Measurements from ENCODE around the gene TFEB.

GRCh38 chr6:41769376-41769775 is 34.0 kb upstream of the TFEB start:
- TF ChIP-seq POLR2A (IDR thresholded peaks at IDR 0.05) = no peak
- TF ChIP-seq, protein P1, sequence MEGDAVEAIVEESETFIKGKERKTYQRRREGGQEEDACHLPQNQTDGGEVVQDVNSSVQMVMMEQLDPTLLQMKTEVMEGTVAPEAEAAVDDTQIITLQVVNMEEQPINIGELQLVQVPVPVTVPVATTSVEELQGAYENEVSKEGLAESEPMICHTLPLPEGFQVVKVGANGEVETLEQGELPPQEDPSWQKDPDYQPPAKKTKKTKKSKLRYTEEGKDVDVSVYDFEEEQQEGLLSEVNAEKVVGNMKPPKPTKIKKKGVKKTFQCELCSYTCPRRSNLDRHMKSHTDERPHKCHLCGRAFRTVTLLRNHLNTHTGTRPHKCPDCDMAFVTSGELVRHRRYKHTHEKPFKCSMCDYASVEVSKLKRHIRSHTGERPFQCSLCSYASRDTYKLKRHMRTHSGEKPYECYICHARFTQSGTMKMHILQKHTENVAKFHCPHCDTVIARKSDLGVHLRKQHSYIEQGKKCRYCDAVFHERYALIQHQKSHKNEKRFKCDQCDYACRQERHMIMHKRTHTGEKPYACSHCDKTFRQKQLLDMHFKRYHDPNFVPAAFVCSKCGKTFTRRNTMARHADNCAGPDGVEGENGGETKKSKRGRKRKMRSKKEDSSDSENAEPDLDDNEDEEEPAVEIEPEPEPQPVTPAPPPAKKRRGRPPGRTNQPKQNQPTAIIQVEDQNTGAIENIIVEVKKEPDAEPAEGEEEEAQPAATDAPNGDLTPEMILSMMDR (IDR thresholded peaks at IDR 0.05) = no peak

Measured in ovary (tissue), 3 donors.